Dedifferentiated amniotic fluid mesenchymal stem cell (primary cell): ENCODE data around the gene COG5.
"Not testable (repeated sequence)": the region's sequence is repeated elsewhere in the genome, so short reads cannot be mapped to it uniquely, and the experiment has no call there.

Experiments
- DNase-seq: peaks from one replicate; pipeline ENCODE4 v3.0.0-alpha.2; 2016; ENCODE audit errors: extremely low spot score

Gene COG5

GRCh38 chr7:107228291-107228690, 335.4 kb downstream of the COG5 start:
- DNase-seq = no peak

- no peak for DNase-seq
Observed at GRCh38 chr7:107224374-107225223, 339.1 kb downstream of the COG5 start.

- not testable (repeated sequence) for DNase-seq
Observed at GRCh38 chr7:107220806-107221205, 342.9 kb downstream of the COG5 start.

GRCh38 chr7:107220356-107220755, 343.4 kb downstream of the COG5 start:
- no peak for DNase-seq

DNA sequence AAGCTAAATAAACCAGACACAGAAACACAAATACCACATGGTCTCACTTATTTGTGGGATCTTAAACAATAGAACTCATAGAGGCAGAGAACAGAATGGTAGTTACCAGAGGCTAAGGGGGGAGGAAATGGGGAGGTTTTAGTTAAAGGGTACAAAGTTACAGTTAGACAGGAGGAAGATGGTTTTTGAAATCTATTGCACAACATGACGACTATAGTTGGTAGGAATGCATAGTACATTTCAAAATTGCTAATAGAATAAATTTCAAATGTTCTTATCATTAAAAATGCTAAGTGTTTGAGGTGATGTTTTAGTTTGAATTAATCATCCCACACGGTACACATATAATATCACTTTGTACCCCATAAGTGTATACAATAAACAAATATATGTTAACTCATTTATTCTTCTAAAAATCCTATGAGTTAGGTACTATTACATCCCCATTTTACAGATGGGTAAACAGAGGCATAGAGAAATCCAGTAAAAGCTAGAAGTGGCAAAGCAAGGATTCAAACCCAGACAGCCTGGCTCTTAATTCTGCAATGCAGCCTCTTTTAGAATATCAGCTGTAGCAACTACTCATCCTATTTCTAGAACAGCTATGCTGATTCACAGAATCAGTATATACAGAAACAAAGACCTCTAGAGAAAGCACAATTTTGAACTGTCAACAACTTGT, 344.0 kb downstream of the COG5 start:
- DNase-seq = no peak

DNA sequence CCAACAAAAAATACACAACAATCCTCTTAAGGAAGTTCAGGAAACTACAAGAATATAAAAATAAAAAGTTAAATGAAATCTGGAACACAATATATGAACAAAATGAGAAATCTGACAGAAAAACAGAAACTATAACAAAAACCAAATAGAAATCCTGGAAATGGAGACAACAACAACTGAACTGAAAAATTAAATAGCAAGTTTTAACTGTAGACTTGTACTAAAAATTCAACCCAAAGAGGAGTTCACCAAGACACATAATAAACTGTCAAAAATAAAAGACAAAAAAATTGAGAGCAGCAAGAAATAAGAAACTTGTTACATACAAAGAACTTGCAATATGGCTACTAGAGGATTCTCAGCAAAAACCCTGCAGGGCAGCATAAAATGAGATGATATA, 349.8 kb downstream of the COG5 start:
- DNase-seq = no peak

GRCh38 chr7:107213193-107213788, 350.4 kb downstream of the COG5 start:
- no peak for DNase-seq

DNA sequence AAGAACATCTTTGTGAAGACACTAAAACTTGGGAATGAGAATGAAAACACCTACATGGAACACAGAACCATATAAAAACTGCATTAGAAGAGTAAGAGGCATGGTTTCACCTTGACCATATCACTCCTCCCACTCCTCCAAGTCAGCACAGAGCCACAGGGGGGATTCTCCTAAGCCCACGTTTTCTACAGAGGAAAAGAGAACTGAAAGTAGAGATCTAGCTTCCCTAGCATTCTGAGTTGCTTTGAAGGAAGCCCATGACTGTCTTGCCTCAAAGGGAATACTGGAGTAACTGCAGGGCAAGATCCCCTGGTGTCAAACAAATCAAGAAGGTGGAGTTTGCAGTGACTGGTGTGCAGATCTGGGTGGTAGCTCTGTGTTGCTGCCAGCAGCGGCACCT, 351.0 kb downstream of the COG5 start:
- DNase-seq = no peak

DNA sequence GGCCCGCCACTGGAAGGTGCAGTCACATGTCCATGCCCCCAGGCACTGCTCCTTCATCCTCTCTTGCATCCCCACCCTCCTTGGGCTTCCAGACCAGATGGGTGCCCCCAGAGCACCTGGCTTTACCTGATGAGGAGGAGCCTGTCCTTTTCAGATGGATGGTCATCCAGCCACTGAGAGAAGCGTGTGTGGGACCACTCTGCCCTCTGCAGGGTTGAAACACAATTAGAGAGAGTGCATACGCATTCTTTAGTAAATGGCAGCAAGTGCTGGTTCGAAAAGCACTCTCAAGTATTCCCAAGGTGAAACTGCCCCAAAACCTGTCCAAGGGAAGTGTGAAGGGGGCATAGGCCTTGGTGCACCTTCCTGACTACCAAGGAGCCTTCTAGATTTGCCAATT, 353.3 kb downstream of the COG5 start:
- DNase-seq = no peak

DNA sequence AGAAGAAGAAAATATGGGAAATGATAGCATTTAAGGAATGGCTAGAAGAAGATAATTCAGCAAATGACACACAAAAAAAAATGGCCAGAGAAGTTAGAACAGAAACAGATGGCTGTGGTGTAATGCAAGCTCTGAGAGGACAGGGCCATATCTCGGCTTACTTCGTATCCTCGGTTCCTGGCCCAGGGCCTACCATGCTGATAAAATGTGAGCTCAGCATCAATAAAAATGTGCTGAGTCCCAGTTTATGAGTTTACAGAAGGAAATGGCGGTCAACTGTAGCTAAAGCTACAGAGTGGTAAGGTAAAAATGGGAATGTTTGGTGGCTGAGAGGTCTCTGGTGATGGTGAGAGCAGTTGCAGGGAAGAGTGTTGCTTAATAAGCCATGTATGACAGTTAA, 354.2 kb downstream of the COG5 start:
- no peak for DNase-seq

DNA sequence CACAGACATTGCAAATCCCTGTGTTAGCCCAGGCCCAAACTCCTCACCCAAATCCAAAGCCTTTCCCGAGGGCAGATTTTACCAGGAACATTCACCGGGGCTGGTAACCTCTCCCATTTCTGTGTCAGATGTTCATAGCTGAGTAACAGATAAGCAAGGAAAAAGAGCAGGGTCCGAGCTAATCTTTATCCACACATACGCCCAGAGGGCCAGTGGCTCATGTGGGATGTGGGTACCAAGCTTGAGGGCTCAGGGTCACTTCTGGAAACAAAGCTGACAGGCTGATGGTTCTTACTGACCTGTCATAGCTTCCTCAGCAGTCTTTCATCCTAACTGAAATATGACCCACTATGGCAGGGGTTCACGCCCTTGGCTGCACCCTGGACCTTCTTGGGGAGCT, 355.2 kb downstream of the COG5 start:
- DNase-seq = no peak

GRCh38 chr7:107208024-107208521, 355.6 kb downstream of the COG5 start:
- peak; percentile 61 for DNase-seq

GRCh38 chr7:107207459-107207858, 356.3 kb downstream of the COG5 start:
- DNase-seq = no peak

DNA sequence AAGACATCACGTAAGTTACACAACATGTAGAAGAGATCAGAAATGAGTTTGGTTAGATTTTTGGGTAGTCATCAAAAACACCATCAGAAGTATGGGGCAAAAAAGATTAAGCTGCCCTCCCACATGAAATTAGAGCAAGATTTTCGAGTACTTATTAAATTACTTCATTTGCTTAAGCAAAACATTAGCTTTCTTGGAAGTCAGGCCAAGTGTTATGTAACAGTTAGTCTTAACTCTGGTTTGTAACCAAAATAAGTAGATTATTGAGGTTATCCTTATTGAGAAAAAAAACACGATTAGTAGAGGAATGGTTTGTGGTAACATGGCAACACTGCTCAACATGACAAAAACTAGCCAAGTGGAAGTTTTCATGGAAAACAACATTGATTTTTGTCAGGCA, 357.0 kb downstream of the COG5 start:
- no peak for DNase-seq

GRCh38 chr7:107206136-107206535, 357.6 kb downstream of the COG5 start:
- no peak for DNase-seq

DNA sequence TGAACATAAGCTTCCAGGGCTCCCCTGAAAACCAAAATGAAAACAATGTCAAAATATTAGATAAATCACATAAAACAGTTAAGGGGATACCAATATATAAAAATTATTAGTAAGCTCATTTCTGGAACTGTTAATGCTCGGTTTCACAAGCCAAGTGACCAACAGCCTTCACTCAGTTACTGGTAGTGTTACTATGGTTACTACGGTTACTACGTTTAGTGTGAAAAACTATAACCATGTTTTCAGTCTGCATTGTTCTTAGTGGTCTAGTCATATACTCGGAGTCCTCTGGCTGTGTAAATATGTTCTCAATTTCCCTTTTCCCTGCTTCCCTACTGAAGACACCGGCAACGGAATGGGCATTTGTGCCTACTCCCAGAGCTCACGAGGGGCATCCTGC, 360.1 kb downstream of the COG5 start:
- DNase-seq = no peak

DNA sequence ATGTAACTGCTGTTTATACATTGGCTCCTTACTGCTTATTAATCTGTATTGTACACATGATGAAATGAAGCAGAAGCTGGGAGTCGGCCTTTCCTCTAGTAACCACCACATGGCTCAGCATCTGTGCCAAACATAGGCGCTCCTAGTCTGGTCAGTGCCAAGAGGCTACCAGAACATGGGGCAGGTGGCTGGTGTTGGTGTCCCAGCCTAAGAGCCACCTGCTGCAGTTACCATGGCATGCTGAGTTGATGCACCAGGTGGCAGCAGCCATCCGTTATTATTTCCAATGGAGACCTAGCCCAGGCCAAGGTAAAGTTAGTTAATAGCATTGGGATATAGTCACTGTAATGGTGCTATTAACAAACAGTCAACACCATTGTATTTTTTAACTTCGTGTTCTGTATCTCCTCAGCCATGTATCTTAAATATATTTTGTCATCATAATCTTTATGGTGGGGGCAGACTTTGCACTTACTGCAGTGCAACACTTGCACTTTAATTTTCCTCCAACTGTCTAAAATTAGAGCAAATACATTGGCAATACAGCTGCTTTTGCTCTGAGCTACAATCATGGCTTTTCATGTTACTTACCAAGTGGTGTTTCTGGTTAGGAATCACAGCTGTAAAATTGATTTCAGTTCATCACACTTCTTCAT, 361.8 kb downstream of the COG5 start:
- no peak for DNase-seq

GRCh38 chr7:107196834-107197610, 366.7 kb downstream of the COG5 start:
- DNase-seq = no peak

DNA sequence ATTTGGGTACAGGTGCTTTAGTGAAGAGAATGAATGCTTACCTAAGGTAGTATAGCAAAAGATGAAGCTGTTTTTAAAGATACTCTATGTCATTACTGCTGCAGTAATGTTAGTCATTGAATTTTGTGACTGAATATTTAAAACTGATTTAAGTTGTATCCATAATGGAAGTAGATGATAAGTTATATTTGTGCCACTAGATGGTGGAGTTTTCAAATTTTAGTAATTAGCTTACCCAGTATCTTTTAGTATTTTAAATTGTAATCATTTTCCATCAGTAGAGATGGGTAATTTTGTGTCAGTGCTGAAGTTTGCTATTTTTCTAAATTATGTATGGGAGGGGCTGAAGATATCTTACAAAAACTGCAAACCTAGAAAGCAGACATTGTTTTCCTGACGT, 369.7 kb downstream of the COG5 start:
- DNase-seq = peak; percentile 28

- no peak for DNase-seq
Observed at GRCh38 chr7:107190090-107190489, 373.6 kb downstream of the COG5 start.

DNA sequence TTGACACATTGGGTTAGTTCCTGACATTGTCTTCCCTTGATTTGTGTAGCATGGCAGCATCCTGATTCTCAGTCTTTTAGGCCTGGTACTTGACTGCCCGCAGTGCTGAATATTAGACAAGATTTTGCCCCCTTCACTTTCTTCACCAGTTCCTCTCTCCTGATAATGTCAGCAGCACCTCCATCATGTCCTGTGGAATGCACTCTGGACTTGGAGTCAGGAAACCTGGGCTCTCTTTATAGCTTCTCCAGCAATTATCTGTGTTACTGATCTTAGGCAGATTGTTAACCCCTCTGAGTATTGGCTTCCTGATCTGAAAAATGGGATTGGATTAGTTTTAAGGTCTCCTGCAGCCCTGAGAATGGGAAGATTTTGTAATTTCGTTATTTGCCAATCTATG, 375.9 kb downstream of the COG5 start:
- DNase-seq = no peak
